Ammon's horn (tissue), 1 donor: ENCODE measurements around the gene CAMK4.

Source experiments
- DNase-seq: peaks from one replicate; pipeline ENCODE4 v3.0.0-alpha.2; 2016; ENCODE audit warnings: low spot score

The CAMK4 gene

GRCh38 chr5:111229221-111229835, 5.1 kb downstream of the CAMK4 start:
- DNase-seq = no peak

- no peak for DNase-seq
Observed at GRCh38 chr5:111229871-111230810, 6.0 kb downstream of the CAMK4 start.

- no peak for DNase-seq
Observed at GRCh38 chr5:111231119-111231518, 6.9 kb downstream of the CAMK4 start.

- DNase-seq = no peak
Observed at GRCh38 chr5:111232311-111233051, 8.3 kb downstream of the CAMK4 start.

GRCh38 chr5:111233052-111233374, 8.8 kb downstream of the CAMK4 start:
- no peak for DNase-seq

- no peak for DNase-seq
Observed at GRCh38 chr5:111234125-111234524, 9.9 kb downstream of the CAMK4 start.

- DNase-seq = no peak
Observed at GRCh38 chr5:111235635-111236034, 11.5 kb downstream of the CAMK4 start.

- no peak for DNase-seq
Observed at GRCh38 chr5:111236348-111236747, 12.2 kb downstream of the CAMK4 start.

- DNase-seq = no peak
Observed at GRCh38 chr5:111236995-111237394, 12.8 kb downstream of the CAMK4 start.

- no peak for DNase-seq
Observed at GRCh38 chr5:111237470-111237869, 13.3 kb downstream of the CAMK4 start.

GRCh38 chr5:111238431-111239225, 14.4 kb downstream of the CAMK4 start:
- no peak for DNase-seq

GRCh38 chr5:111241696-111242095, 17.5 kb downstream of the CAMK4 start:
- DNase-seq = no peak

- no peak for DNase-seq
Observed at GRCh38 chr5:111242606-111243005, 18.4 kb downstream of the CAMK4 start.

GRCh38 chr5:111243318-111243717, 19.1 kb downstream of the CAMK4 start:
- no peak for DNase-seq

GRCh38 chr5:111245654-111246053, 21.5 kb downstream of the CAMK4 start:
- no peak for DNase-seq

- DNase-seq = no peak
Observed at GRCh38 chr5:111246459-111246858, 22.3 kb downstream of the CAMK4 start.

- no peak for DNase-seq
Observed at GRCh38 chr5:111248571-111248970, 24.4 kb downstream of the CAMK4 start.

- no peak for DNase-seq
Observed at GRCh38 chr5:111251921-111252320, 27.7 kb downstream of the CAMK4 start.

GRCh38 chr5:111252799-111253545, 28.8 kb downstream of the CAMK4 start:
- DNase-seq = no peak

GRCh38 chr5:111254613-111255012, 30.4 kb downstream of the CAMK4 start:
- no peak for DNase-seq

- DNase-seq = no peak
Observed at GRCh38 chr5:111255169-111255568, 31.0 kb downstream of the CAMK4 start.
